ENCODE results near the gene LRRC59.
"Not testable (repeated sequence)": the region's sequence is repeated elsewhere in the genome, so short reads cannot be mapped to it uniquely, and the experiment has no call there.

LRRC59 gene

GRCh38 chr17:50423553-50424159 is 26.3 kb upstream of the LRRC59 start:
- H3K27ac ChIP-seq (ENCODE audit: low read length): no peak overlapping the region
- H3K9ac ChIP-seq (ENCODE audit: low read length in 2 of 2): no peak overlapping the region

GRCh38 chr17:50422738-50423137 is 25.4 kb upstream of the LRRC59 start:
- Histone ChIP-seq H3K27ac (ENCODE audit: low read length) (no peak overlapping the region), H3K9ac (ENCODE audit: low read length in 2 of 2) (no peak overlapping the region), H3K9me3 (ENCODE audit: control insufficient read depth in 2 of 2, low read length in 2 of 2) (no peaks in the 10 kb centered on the region), H3K4me3 (ENCODE audit: low read length in 2 of 2) (no peak overlapping the region), H3K4me1 (ENCODE audit: control insufficient read depth, insufficient read depth, low read length) (peaks cover 22% of the 10 kb centered on the region), H3K36me3 (ENCODE audit: control insufficient read depth in 2 of 2, insufficient read depth in 2 of 2, low read length in 2 of 2) (no peaks in the 10 kb centered on the region), H3K27me3 (ENCODE audit: control insufficient read depth in 1 of 2, insufficient read depth in 2 of 2, low read length in 2 of 2) (no peaks in the 10 kb centered on the region)

More at GRCh38 chr17:50423553-50424159, 26.3 kb upstream of the LRRC59 start:
- no peak overlapping the region for H3K4me3 ChIP-seq (ENCODE audit: low read length in 2 of 2)
- H3K4me1 ChIP-seq (ENCODE audit: control insufficient read depth, insufficient read depth, low read length): peaks cover 24% of the 10 kb centered on the region
- H3K9me3 ChIP-seq (ENCODE audit: control insufficient read depth in 2 of 2, low read length in 2 of 2): no peaks in the 10 kb centered on the region
- H3K36me3 ChIP-seq (ENCODE audit: control insufficient read depth in 2 of 2, insufficient read depth in 2 of 2, low read length in 2 of 2): no peaks in the 10 kb centered on the region
- no peaks in the 10 kb centered on the region for H3K27me3 ChIP-seq (ENCODE audit: control insufficient read depth in 1 of 2, insufficient read depth in 2 of 2, low read length in 2 of 2)

GRCh38 chr17:50421308-50422051 is 24.2 kb upstream of the LRRC59 start:
- Histone ChIP-seq H3K9me3 (ENCODE audit: control insufficient read depth in 2 of 2, low read length in 2 of 2) (no peaks in the 10 kb centered on the region), H3K27ac (ENCODE audit: low read length) (no peak overlapping the region)

GRCh38 chr17:50420419-50421112 is 23.2 kb upstream of the LRRC59 start:
- Histone ChIP-seq H3K27me3 (ENCODE audit: control insufficient read depth in 1 of 2, insufficient read depth in 2 of 2, low read length in 2 of 2) (no peaks in the 10 kb centered on the region), H3K4me3 (ENCODE audit: low read length in 2 of 2) (no peak overlapping the region), H3K4me1 (ENCODE audit: control insufficient read depth, insufficient read depth, low read length) (peaks cover 5% of the 10 kb centered on the region), H3K9me3 (ENCODE audit: control insufficient read depth in 2 of 2, low read length in 2 of 2) (no peaks in the 10 kb centered on the region), H3K36me3 (ENCODE audit: control insufficient read depth in 2 of 2, insufficient read depth in 2 of 2, low read length in 2 of 2) (no peaks in the 10 kb centered on the region), H3K9ac (ENCODE audit: low read length in 2 of 2) (no peak overlapping the region), H3K27ac (ENCODE audit: low read length) (no peak overlapping the region)

More at GRCh38 chr17:50421308-50422051, 24.2 kb upstream of the LRRC59 start:
- Histone ChIP-seq H3K9ac (ENCODE audit: low read length in 2 of 2) (no peak overlapping the region), H3K4me1 (ENCODE audit: control insufficient read depth, insufficient read depth, low read length) (peaks cover 9% of the 10 kb centered on the region), H3K4me3 (ENCODE audit: low read length in 2 of 2) (peak overlapping the region in 1 of 2 donors; percentile 25), H3K27me3 (ENCODE audit: control insufficient read depth in 1 of 2, insufficient read depth in 2 of 2, low read length in 2 of 2) (no peaks in the 10 kb centered on the region), H3K36me3 (ENCODE audit: control insufficient read depth in 2 of 2, insufficient read depth in 2 of 2, low read length in 2 of 2) (no peaks in the 10 kb centered on the region)

GRCh38 chr17:50419577-50419976 is 22.3 kb upstream of the LRRC59 start:
- H3K36me3 ChIP-seq (ENCODE audit: control insufficient read depth in 2 of 2, insufficient read depth in 2 of 2, low read length in 2 of 2); H3K4me1 ChIP-seq (ENCODE audit: control insufficient read depth, insufficient read depth, low read length); H3K4me3 ChIP-seq (ENCODE audit: low read length in 2 of 2); H3K9me3 ChIP-seq (ENCODE audit: control insufficient read depth in 2 of 2, low read length in 2 of 2); H3K27ac ChIP-seq (ENCODE audit: low read length); H3K27me3 ChIP-seq (ENCODE audit: control insufficient read depth in 1 of 2, insufficient read depth in 2 of 2, low read length in 2 of 2); H3K9ac ChIP-seq (ENCODE audit: low read length in 2 of 2): not testable (repeated sequence)

GRCh38 chr17:50414808-50415207 is 17.5 kb upstream of the LRRC59 start:
- Histone ChIP-seq H3K27ac (ENCODE audit: low read length) (no peak overlapping the region), H3K36me3 (ENCODE audit: control insufficient read depth in 2 of 2, insufficient read depth in 2 of 2, low read length in 2 of 2) (no peaks in the 10 kb centered on the region), H3K4me3 (ENCODE audit: low read length in 2 of 2) (no peak overlapping the region), H3K27me3 (ENCODE audit: control insufficient read depth in 1 of 2, insufficient read depth in 2 of 2, low read length in 2 of 2) (no peaks in the 10 kb centered on the region), H3K9me3 (ENCODE audit: control insufficient read depth in 2 of 2, low read length in 2 of 2) (no peaks in the 10 kb centered on the region), H3K9ac (ENCODE audit: low read length in 2 of 2) (no peak overlapping the region), H3K4me1 (ENCODE audit: control insufficient read depth, insufficient read depth, low read length) (no peaks in the 10 kb centered on the region)

- Histone ChIP-seq H3K27ac (ENCODE audit: low read length) (no peak overlapping the region), H3K4me1 (ENCODE audit: control insufficient read depth, insufficient read depth, low read length) (no peaks in the 10 kb centered on the region), H3K36me3 (ENCODE audit: control insufficient read depth in 2 of 2, insufficient read depth in 2 of 2, low read length in 2 of 2) (no peaks in the 10 kb centered on the region), H3K9ac (ENCODE audit: low read length in 2 of 2) (no peak overlapping the region), H3K9me3 (ENCODE audit: control insufficient read depth in 2 of 2, low read length in 2 of 2) (no peaks in the 10 kb centered on the region), H3K27me3 (ENCODE audit: control insufficient read depth in 1 of 2, insufficient read depth in 2 of 2, low read length in 2 of 2) (no peaks in the 10 kb centered on the region), H3K4me3 (ENCODE audit: low read length in 2 of 2) (no peak overlapping the region)
Observed at GRCh38 chr17:50412188-50412732, 14.9 kb upstream of the LRRC59 start.

- Histone ChIP-seq H3K9me3 (ENCODE audit: control insufficient read depth in 2 of 2, low read length in 2 of 2) (no peaks in the 10 kb centered on the region), H3K27me3 (ENCODE audit: control insufficient read depth in 1 of 2, insufficient read depth in 2 of 2, low read length in 2 of 2) (peaks cover 3 to 8% of the 10 kb centered on the region in 2 donors), H3K36me3 (ENCODE audit: control insufficient read depth in 2 of 2, insufficient read depth in 2 of 2, low read length in 2 of 2) (no peaks in the 10 kb centered on the region), H3K4me1 (ENCODE audit: control insufficient read depth, insufficient read depth, low read length) (no peaks in the 10 kb centered on the region), H3K4me3 (ENCODE audit: low read length in 2 of 2) (no peak overlapping the region), H3K27ac (ENCODE audit: low read length) (no peak overlapping the region), H3K9ac (ENCODE audit: low read length in 2 of 2) (no peak overlapping the region)
Observed at GRCh38 chr17:50407921-50408320, 10.6 kb upstream of the LRRC59 start.

- H3K27ac ChIP-seq (ENCODE audit: low read length): no peak overlapping the region
- H3K4me1 ChIP-seq (ENCODE audit: control insufficient read depth, insufficient read depth, low read length): no peaks in the 10 kb centered on the region
- no peaks in the 10 kb centered on the region for H3K9me3 ChIP-seq (ENCODE audit: control insufficient read depth in 2 of 2, low read length in 2 of 2)
- H3K27me3 ChIP-seq (ENCODE audit: control insufficient read depth in 1 of 2, insufficient read depth in 2 of 2, low read length in 2 of 2): peaks cover 3 to 8% of the 10 kb centered on the region in 2 donors
- no peak overlapping the region for H3K9ac ChIP-seq (ENCODE audit: low read length in 2 of 2)
- H3K36me3 ChIP-seq (ENCODE audit: control insufficient read depth in 2 of 2, insufficient read depth in 2 of 2, low read length in 2 of 2): no peaks in the 10 kb centered on the region
- H3K4me3 ChIP-seq (ENCODE audit: low read length in 2 of 2): no peak overlapping the region
Observed at GRCh38 chr17:50406578-50406977, 9.3 kb upstream of the LRRC59 start.

GRCh38 chr17:50405351-50405750 is 8.0 kb upstream of the LRRC59 start:
- not testable (repeated sequence) for H3K4me1 ChIP-seq (ENCODE audit: control insufficient read depth, insufficient read depth, low read length); H3K9ac ChIP-seq (ENCODE audit: low read length in 2 of 2); H3K27ac ChIP-seq (ENCODE audit: low read length); H3K27me3 ChIP-seq (ENCODE audit: control insufficient read depth in 1 of 2, insufficient read depth in 2 of 2, low read length in 2 of 2); H3K36me3 ChIP-seq (ENCODE audit: control insufficient read depth in 2 of 2, insufficient read depth in 2 of 2, low read length in 2 of 2); H3K4me3 ChIP-seq (ENCODE audit: low read length in 2 of 2); H3K9me3 ChIP-seq (ENCODE audit: control insufficient read depth in 2 of 2, low read length in 2 of 2)

Data from stomach smooth muscle (tissue), 2 donors.